ENCODE results near the gene UBE2F.

GRCh38 chr2:238063414-238064189 lies 96.8 kb downstream of the UBE2F start:
- TF ChIP-seq CTCF (IDR thresholded peaks at IDR 0.05), result no peak
- no peak for TF ChIP-seq GATA2 (CRISPR knock-in tag; IDR thresholded peaks at IDR 0.05)
- no peak for TF ChIP-seq JUND (IDR thresholded peaks at IDR 0.05)
- TF ChIP-seq RCOR1 (IDR thresholded peaks at IDR 0.05; ENCODE audit: low read length), result no peak
- TF ChIP-seq MEF2A (IDR thresholded peaks at IDR 0.05; ENCODE audit: borderline replicate concordance, low read depth), result no peak
